ENCODE data around the gene GRIN2A.

Gene GRIN2A

GRCh38 chr16:10189861-10190390 lies 7.7 kb upstream of the GRIN2A start:
- DNase-seq: no peak
- no peaks in the 10 kb centered on the region for H3K9me3 ChIP-seq (ENCODE audit: control insufficient read depth, low read length)
- H3K27ac ChIP-seq (ENCODE audit: insufficient read depth, low read length, poor library complexity, severe bottlenecking): no peak overlapping the region
- H3K4me1 ChIP-seq (ENCODE audit: control insufficient read depth, insufficient read depth, low read length, poor library complexity, severe bottlenecking): no peaks in the 10 kb centered on the region
- no peaks in the 10 kb centered on the region for H3K27me3 ChIP-seq (replicated peaks; ENCODE audit: control insufficient read depth, insufficient read depth, low read length, poor library complexity, severe bottlenecking)
- no peaks in the 10 kb centered on the region for H3K36me3 ChIP-seq (ENCODE audit: control insufficient read depth, insufficient read depth, low read length)
- H3K4me3 ChIP-seq (ENCODE audit: insufficient read depth, low read depth, low read length, poor library complexity, severe bottlenecking): no peak overlapping the region

DNA sequence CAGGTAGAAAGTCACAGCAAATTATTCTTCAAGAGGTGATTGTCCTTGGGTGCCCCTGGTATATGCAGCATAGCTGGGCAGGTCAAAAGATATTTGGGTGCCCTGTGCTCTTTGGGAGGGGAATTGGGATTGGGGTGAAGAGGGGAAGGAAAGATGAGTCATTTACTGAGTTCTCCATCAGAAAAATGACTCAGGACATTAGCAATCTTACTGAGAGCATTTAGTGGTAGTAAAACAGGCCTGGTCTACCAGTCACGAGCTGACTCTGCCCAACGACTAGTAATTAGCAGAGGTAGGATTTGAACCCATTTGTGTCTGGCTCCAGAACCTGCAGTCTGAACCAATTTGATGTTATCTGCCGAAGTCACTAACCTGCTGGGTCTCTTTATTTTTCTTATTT lies 6.0 kb upstream of the GRIN2A start:
- Histone ChIP-seq H3K27me3 (replicated peaks; ENCODE audit: control insufficient read depth, insufficient read depth, low read length, poor library complexity, severe bottlenecking) (no peaks in the 10 kb centered on the region), H3K4me1 (ENCODE audit: control insufficient read depth, insufficient read depth, low read length, poor library complexity, severe bottlenecking) (no peaks in the 10 kb centered on the region), H3K27ac (ENCODE audit: insufficient read depth, low read length, poor library complexity, severe bottlenecking) (no peak overlapping the region), H3K36me3 (ENCODE audit: control insufficient read depth, insufficient read depth, low read length) (no peaks in the 10 kb centered on the region), H3K9me3 (ENCODE audit: control insufficient read depth, low read length) (no peaks in the 10 kb centered on the region), H3K4me3 (ENCODE audit: insufficient read depth, low read depth, low read length, poor library complexity, severe bottlenecking) (no peak overlapping the region)
- no peak for DNase-seq

DNA sequence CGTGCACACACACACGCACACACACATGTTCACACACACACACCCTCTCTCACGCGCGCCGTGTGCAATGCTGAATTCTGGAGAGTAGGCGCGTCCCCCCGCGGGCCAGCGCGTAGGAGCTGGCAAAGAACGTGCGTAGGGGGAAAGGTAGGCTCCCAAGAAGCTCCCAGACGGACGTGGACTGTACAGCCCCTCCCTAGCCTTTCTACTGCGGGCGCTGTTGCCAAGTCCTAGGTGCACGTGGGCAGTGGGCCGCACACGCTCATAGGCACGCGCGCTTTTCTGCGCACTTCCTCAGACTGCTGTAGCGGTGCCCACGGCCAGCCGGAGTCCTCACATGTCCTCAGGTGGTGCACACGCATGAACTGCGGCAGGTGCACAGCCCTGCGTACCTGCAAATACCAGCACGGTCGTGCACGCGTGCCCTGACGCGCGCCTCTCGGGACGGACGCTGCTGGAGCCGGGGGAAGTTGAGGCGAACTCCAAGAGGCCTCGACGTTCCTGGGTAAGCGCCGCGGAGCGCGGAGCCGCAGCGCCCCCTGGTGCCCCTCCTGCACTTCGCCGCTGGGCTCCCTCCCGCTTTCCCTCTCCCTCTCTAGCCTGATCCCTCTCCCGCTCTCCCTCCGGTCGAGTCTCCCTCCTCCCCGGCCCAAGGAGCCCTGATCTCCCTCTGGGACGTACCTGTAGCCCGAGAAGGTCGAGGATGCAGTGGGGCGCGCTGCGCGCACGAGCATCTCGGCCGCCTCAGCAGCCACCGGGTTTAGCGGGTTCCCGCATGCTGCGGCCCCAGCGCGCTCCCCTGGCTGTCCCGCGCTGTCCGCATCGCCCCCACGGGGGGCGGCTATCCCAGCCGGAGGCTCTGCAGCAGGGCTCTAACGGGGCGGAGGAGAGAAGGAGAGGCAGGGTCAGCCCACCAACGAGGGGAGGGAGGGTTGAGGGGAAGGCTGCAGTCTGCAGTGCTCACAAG lies 749 bp downstream of the GRIN2A start:
- Histone ChIP-seq H3K27ac (ENCODE audit: insufficient read depth, low read length, poor library complexity, severe bottlenecking) (no peak overlapping the region), H3K4me1 (ENCODE audit: control insufficient read depth, insufficient read depth, low read length, poor library complexity, severe bottlenecking) (peaks cover 5% of the 10 kb centered on the region), H3K36me3 (ENCODE audit: control insufficient read depth, insufficient read depth, low read length) (no peaks in the 10 kb centered on the region), H3K27me3 (replicated peaks; ENCODE audit: control insufficient read depth, insufficient read depth, low read length, poor library complexity, severe bottlenecking) (peaks cover 15% of the 10 kb centered on the region), H3K4me3 (ENCODE audit: insufficient read depth, low read depth, low read length, poor library complexity, severe bottlenecking) (no peak overlapping the region), H3K9me3 (ENCODE audit: control insufficient read depth, low read length) (no peaks in the 10 kb centered on the region)
- no peak for DNase-seq

DNA sequence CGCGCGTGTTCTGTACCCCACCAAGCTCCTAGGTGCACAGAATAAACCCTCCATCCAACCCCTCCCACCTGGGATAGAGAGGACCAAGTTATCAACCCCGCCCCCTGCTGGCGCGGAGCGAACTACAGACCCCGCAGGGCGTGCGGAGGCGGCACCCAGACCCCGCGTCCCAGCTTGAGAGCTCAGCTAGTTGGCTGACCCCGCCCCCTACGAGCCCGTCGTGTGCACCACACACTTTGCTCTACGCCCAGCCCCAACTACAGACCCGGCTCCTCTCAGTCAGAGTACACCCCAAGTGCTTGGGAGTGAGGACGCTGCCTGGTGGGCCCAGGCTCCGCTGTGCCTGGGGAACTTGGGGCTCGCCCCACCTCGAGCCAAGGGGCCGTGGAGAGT lies 1.5 kb downstream of the GRIN2A start:
- Histone ChIP-seq H3K27ac (ENCODE audit: insufficient read depth, low read length, poor library complexity, severe bottlenecking) (no peak overlapping the region), H3K4me1 (ENCODE audit: control insufficient read depth, insufficient read depth, low read length, poor library complexity, severe bottlenecking) (peaks cover 5% of the 10 kb centered on the region), H3K27me3 (replicated peaks; ENCODE audit: control insufficient read depth, insufficient read depth, low read length, poor library complexity, severe bottlenecking) (peaks cover 15% of the 10 kb centered on the region), H3K4me3 (ENCODE audit: insufficient read depth, low read depth, low read length, poor library complexity, severe bottlenecking) (no peak overlapping the region), H3K36me3 (ENCODE audit: control insufficient read depth, insufficient read depth, low read length) (no peaks in the 10 kb centered on the region), H3K9me3 (ENCODE audit: control insufficient read depth, low read length) (no peaks in the 10 kb centered on the region)
- DNase-seq: no peak

GRCh38 chr16:10180042-10180770 lies 2.0 kb downstream of the GRIN2A start:
- H3K9me3 ChIP-seq (ENCODE audit: control insufficient read depth, low read length): no peaks in the 10 kb centered on the region
- peaks cover 18% of the 10 kb centered on the region for H3K27me3 ChIP-seq (replicated peaks; ENCODE audit: control insufficient read depth, insufficient read depth, low read length, poor library complexity, severe bottlenecking)
- H3K27ac ChIP-seq (ENCODE audit: insufficient read depth, low read length, poor library complexity, severe bottlenecking): no peak overlapping the region
- peaks cover 5% of the 10 kb centered on the region for H3K4me1 ChIP-seq (ENCODE audit: control insufficient read depth, insufficient read depth, low read length, poor library complexity, severe bottlenecking)
- DNase-seq: no peak
- H3K4me3 ChIP-seq (ENCODE audit: insufficient read depth, low read depth, low read length, poor library complexity, severe bottlenecking): no peak overlapping the region
- no peaks in the 10 kb centered on the region for H3K36me3 ChIP-seq (ENCODE audit: control insufficient read depth, insufficient read depth, low read length)

DNA sequence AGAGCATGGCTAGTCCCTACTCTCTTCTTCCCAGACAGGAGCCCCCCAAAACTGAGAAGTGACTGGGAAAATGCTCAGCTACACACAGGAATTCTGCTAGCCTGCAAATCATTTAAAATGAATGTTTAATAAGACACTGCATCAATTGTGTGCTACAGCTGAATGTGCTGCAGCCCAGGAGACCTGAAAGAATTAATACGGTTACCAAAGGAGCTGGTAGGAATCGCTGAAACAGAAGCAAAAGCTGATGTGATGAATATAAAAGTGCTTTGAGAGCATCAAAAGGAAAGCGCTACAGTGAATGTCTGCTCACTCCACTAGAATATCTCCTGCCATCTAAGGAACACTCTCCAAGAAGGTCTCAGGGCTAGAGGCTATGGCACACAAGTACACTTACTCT lies 3.7 kb downstream of the GRIN2A start:
- H3K36me3 ChIP-seq (ENCODE audit: control insufficient read depth, insufficient read depth, low read length): no peaks in the 10 kb centered on the region
- peaks cover 18% of the 10 kb centered on the region for H3K27me3 ChIP-seq (replicated peaks; ENCODE audit: control insufficient read depth, insufficient read depth, low read length, poor library complexity, severe bottlenecking)
- no peaks in the 10 kb centered on the region for H3K9me3 ChIP-seq (ENCODE audit: control insufficient read depth, low read length)
- no peak overlapping the region for H3K27ac ChIP-seq (ENCODE audit: insufficient read depth, low read length, poor library complexity, severe bottlenecking)
- no peak for DNase-seq
- no peak overlapping the region for H3K4me3 ChIP-seq (ENCODE audit: insufficient read depth, low read depth, low read length, poor library complexity, severe bottlenecking)
- H3K4me1 ChIP-seq (ENCODE audit: control insufficient read depth, insufficient read depth, low read length, poor library complexity, severe bottlenecking): peaks cover 5% of the 10 kb centered on the region

DNA sequence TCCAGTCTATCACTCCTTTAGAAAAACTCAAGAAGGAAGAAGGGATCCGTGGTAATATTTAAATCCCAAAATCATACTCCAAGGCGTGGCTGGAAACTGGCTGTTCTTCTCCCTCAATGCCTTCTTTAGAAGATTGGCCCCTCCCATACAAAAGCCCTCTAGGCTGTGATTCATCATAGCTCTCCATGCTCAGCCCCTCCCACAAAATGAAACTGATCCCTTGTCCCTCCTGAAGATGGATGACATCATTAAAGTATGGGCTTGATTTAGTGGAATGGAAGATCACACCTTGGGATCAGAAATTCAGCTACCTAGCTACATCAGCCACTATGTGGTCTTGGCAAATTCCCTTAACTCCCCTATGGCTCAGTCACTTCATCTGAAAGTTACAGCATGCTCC lies 4.1 kb downstream of the GRIN2A start:
- H3K36me3 ChIP-seq (ENCODE audit: control insufficient read depth, insufficient read depth, low read length): no peaks in the 10 kb centered on the region
- no peak overlapping the region for H3K4me3 ChIP-seq (ENCODE audit: insufficient read depth, low read depth, low read length, poor library complexity, severe bottlenecking)
- H3K27ac ChIP-seq (ENCODE audit: insufficient read depth, low read length, poor library complexity, severe bottlenecking): no peak overlapping the region
- no peaks in the 10 kb centered on the region for H3K9me3 ChIP-seq (ENCODE audit: control insufficient read depth, low read length)
- DNase-seq: no peak
- H3K27me3 ChIP-seq (replicated peaks; ENCODE audit: control insufficient read depth, insufficient read depth, low read length, poor library complexity, severe bottlenecking): peaks cover 18% of the 10 kb centered on the region
- H3K4me1 ChIP-seq (ENCODE audit: control insufficient read depth, insufficient read depth, low read length, poor library complexity, severe bottlenecking): peaks cover 5% of the 10 kb centered on the region

GRCh38 chr16:10172848-10173655 lies 9.2 kb downstream of the GRIN2A start:
- Histone ChIP-seq H3K9me3 (ENCODE audit: control insufficient read depth, low read length) (no peaks in the 10 kb centered on the region), H3K27me3 (replicated peaks; ENCODE audit: control insufficient read depth, insufficient read depth, low read length, poor library complexity, severe bottlenecking) (peaks cover 3% of the 10 kb centered on the region), H3K36me3 (ENCODE audit: control insufficient read depth, insufficient read depth, low read length) (no peaks in the 10 kb centered on the region), H3K4me1 (ENCODE audit: control insufficient read depth, insufficient read depth, low read length, poor library complexity, severe bottlenecking) (no peaks in the 10 kb centered on the region), H3K4me3 (ENCODE audit: insufficient read depth, low read depth, low read length, poor library complexity, severe bottlenecking) (no peak overlapping the region), H3K27ac (ENCODE audit: insufficient read depth, low read length, poor library complexity, severe bottlenecking) (no peak overlapping the region)
- no peak for DNase-seq

DNA sequence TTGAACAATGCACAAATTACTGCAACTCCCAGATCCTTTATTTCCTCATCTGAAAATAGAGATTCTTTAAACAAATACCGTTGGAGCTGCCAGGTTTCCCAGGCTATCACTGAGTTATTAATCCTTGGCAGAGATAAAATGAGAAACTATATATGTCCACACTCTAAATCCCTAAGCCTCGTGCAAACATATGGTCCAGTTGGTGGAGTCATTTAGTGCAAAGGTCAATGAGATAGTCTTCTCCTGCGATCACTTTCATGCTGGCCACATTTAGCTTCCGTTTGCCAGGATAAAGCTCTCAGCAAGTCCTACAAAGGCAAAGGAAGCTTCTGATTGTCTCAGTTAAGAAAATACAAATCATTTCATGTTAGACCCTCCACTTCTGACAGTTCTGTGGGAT lies 11.0 kb downstream of the GRIN2A start:
- Histone ChIP-seq H3K36me3 (ENCODE audit: control insufficient read depth, insufficient read depth, low read length) (no peaks in the 10 kb centered on the region), H3K4me1 (ENCODE audit: control insufficient read depth, insufficient read depth, low read length, poor library complexity, severe bottlenecking) (no peaks in the 10 kb centered on the region), H3K27me3 (replicated peaks; ENCODE audit: control insufficient read depth, insufficient read depth, low read length, poor library complexity, severe bottlenecking) (peaks cover 3% of the 10 kb centered on the region), H3K27ac (ENCODE audit: insufficient read depth, low read length, poor library complexity, severe bottlenecking) (no peak overlapping the region), H3K9me3 (ENCODE audit: control insufficient read depth, low read length) (no peaks in the 10 kb centered on the region), H3K4me3 (ENCODE audit: insufficient read depth, low read depth, low read length, poor library complexity, severe bottlenecking) (no peak overlapping the region)
- DNase-seq: no peak
